ENCODE data around the gene USP53. TPM values are rescaled to one million over a fixed set of nuclear protein-coding genes. Genes with fewer than 3 reads are reported as not detected.
A peak's percentile ranks its signal among the peaks of the same experiment; 100 is the strongest.

USP53 gene
- total RNA-seq, 4 donors from 2014 or later: 79.0 to 186 (median 125) TPM

- WGBS, 2 donors (ENCODE audit: low coverage in 1 of 2): 92 to 98% methylated on average over 5 of the region's 5 CpGs
- peaks cover 3 to 28% (median 8%) of the 10 kb centered on the region in 3 donors for H3K4me1 ChIP-seq
- no peak for ATAC-seq
- no peaks in the 10 kb centered on the region for H3K9me3 ChIP-seq
- H3K4me3 ChIP-seq: no peak overlapping the region
- H3K36me3 ChIP-seq: peaks cover 4 to 62% of the 10 kb centered on the region in 2 donors
- no peak overlapping the region for H3K27ac ChIP-seq
- H3K27me3 ChIP-seq: no peaks in the 10 kb centered on the region
- TF ChIP-seq CTCF (IDR thresholded peaks at IDR 0.05): no peak
- TF ChIP-seq POLR2A (IDR thresholded peaks at IDR 0.05): no peak
- TF ChIP-seq POLR2AphosphoS5 (IDR thresholded peaks at IDR 0.05): no peak
Observed at GRCh38 chr4:119289313-119289712, 76.8 kb downstream of the USP53 start.

GRCh38 chr4:119290598-119290997 is 78.1 kb downstream of the USP53 start:
- Histone ChIP-seq H3K4me1 (peaks cover 0 to 16% (median 5%) of the 10 kb centered on the region in 3 donors), H3K27me3 (no peaks in the 10 kb centered on the region), H3K9me3 (no peaks in the 10 kb centered on the region), H3K36me3 (peaks cover 4 to 72% of the 10 kb centered on the region in 2 donors), H3K27ac (no peak overlapping the region), H3K4me3 (no peak overlapping the region)
- 80 to 82% methylated on average over 1 of the region's 1 CpG for WGBS, 2 donors (ENCODE audit: low coverage in 1 of 2)
- no peak for ATAC-seq
- TF ChIP-seq CTCF (IDR thresholded peaks at IDR 0.05): no peak
- TF ChIP-seq POLR2A (IDR thresholded peaks at IDR 0.05): no peak
- TF ChIP-seq EP300 (IDR thresholded peaks at IDR 0.05): no peak
- TF ChIP-seq POLR2AphosphoS5 (IDR thresholded peaks at IDR 0.05): no peak

GRCh38 chr4:119296356-119296755 is 83.8 kb downstream of the USP53 start:
- ATAC-seq: no peak
- TF ChIP-seq POLR2AphosphoS5 (IDR thresholded peaks at IDR 0.05) (no peak), POLR2A (IDR thresholded peaks at IDR 0.05) (no peak), EP300 (IDR thresholded peaks at IDR 0.05) (no peak), CTCF (IDR thresholded peaks at IDR 0.05) (no peak)
- 86 to 92% methylated on average over 2 of the region's 2 CpGs for WGBS, 2 donors (ENCODE audit: low coverage in 1 of 2)
- H3K9me3 ChIP-seq: no peaks in the 10 kb centered on the region
- no peak overlapping the region for H3K4me3 ChIP-seq
- no peak overlapping the region for H3K27ac ChIP-seq
- peaks cover 4 to 59% of the 10 kb centered on the region in 2 donors for H3K36me3 ChIP-seq
- peaks cover 6 to 45% (median 20%) of the 10 kb centered on the region in 3 donors for H3K4me1 ChIP-seq
- H3K27me3 ChIP-seq: no peaks in the 10 kb centered on the region

GRCh38 chr4:119297795-119298194 is 85.3 kb downstream of the USP53 start:
- peaks cover 6 to 47% (median 20%) of the 10 kb centered on the region in 3 donors for H3K4me1 ChIP-seq
- no peak for ATAC-seq
- 83 to 86% methylated on average over 1 of the region's 1 CpG for WGBS, 2 donors (ENCODE audit: low coverage in 1 of 2)
- no peaks in the 10 kb centered on the region for H3K9me3 ChIP-seq
- no peaks in the 10 kb centered on the region for H3K27me3 ChIP-seq
- TF ChIP-seq POLR2A (IDR thresholded peaks at IDR 0.05) (no peak), POLR2AphosphoS5 (IDR thresholded peaks at IDR 0.05) (no peak), CTCF (IDR thresholded peaks at IDR 0.05) (no peak), EP300 (IDR thresholded peaks at IDR 0.05) (no peak)
- H3K36me3 ChIP-seq: peaks cover 4 to 45% of the 10 kb centered on the region in 2 donors
- no peak overlapping the region for H3K27ac ChIP-seq
- peak overlapping the region in 1 of 2 donors; percentile 79 for H3K4me3 ChIP-seq

GRCh38 chr4:119299260-119299671 is 86.8 kb downstream of the USP53 start:
- peaks cover 0 to 30% of the 10 kb centered on the region in 2 donors for H3K36me3 ChIP-seq
- H3K27me3 ChIP-seq: no peaks in the 10 kb centered on the region
- TF ChIP-seq POLR2A (IDR thresholded peaks at IDR 0.05): no peak
- no peak for TF ChIP-seq CTCF (IDR thresholded peaks at IDR 0.05)
- TF ChIP-seq EP300 (IDR thresholded peaks at IDR 0.05): no peak
- TF ChIP-seq POLR2AphosphoS5 (IDR thresholded peaks at IDR 0.05): no peak
- H3K27ac ChIP-seq: peak overlapping the region; percentile 89 to 94 (median 93)
- H3K9me3 ChIP-seq: no peaks in the 10 kb centered on the region
- peak overlapping the region; percentile 57 to 79 for H3K4me3 ChIP-seq
- WGBS, 2 donors (ENCODE audit: low coverage in 1 of 2): 0% methylated on average over 2 of the region's 2 CpGs
- H3K4me1 ChIP-seq: peaks cover 6 to 47% (median 20%) of the 10 kb centered on the region in 3 donors
- no peak for ATAC-seq

Measured in gastroesophageal sphincter (tissue), 4 donors.